ENCODE results near the gene MN1.

MN1 gene

DNA sequence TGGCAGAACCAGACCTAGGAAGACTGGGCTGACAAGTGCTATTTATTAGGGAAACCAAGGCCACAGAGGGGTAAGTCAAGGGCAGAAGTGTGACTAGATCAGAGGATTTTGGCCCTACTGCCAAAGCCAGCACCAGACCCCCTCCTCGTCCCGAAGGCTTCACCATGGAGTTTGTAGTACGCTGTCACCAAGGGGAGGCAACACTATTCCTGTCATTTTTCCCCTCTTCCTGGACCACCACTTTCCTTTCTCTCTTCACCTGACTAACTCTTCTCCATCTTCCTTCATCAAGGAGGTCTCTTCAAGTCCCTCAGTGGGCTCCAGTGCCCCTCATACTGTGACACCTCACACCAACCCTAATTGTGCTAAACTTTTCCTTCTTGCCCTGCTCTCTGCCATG lies 34.9 kb downstream of the MN1 start:
- Histone ChIP-seq H3K27me3 (no peaks in the 10 kb centered on the region), H3K4me3 (no peak overlapping the region), H3K4me1 (peaks cover 0 to 64% (median 17%) of the 10 kb centered on the region in 4 donors), H3K9me3 (no peaks in the 10 kb centered on the region), H3K27ac (peak overlapping the region in 1 of 2 donors; percentile 37), H3K36me3 (peaks cover 0 to 9% (median 7%) of the 10 kb centered on the region in 3 donors)
- TF ChIP-seq, protein P1, sequence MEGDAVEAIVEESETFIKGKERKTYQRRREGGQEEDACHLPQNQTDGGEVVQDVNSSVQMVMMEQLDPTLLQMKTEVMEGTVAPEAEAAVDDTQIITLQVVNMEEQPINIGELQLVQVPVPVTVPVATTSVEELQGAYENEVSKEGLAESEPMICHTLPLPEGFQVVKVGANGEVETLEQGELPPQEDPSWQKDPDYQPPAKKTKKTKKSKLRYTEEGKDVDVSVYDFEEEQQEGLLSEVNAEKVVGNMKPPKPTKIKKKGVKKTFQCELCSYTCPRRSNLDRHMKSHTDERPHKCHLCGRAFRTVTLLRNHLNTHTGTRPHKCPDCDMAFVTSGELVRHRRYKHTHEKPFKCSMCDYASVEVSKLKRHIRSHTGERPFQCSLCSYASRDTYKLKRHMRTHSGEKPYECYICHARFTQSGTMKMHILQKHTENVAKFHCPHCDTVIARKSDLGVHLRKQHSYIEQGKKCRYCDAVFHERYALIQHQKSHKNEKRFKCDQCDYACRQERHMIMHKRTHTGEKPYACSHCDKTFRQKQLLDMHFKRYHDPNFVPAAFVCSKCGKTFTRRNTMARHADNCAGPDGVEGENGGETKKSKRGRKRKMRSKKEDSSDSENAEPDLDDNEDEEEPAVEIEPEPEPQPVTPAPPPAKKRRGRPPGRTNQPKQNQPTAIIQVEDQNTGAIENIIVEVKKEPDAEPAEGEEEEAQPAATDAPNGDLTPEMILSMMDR (IDR thresholded peaks at IDR 0.05): no peak
- intact Hi-C loops (cut with DNase I; ENCODE audit: low total_unique reads): no loop called here
- DNase-seq: no peak

DNA sequence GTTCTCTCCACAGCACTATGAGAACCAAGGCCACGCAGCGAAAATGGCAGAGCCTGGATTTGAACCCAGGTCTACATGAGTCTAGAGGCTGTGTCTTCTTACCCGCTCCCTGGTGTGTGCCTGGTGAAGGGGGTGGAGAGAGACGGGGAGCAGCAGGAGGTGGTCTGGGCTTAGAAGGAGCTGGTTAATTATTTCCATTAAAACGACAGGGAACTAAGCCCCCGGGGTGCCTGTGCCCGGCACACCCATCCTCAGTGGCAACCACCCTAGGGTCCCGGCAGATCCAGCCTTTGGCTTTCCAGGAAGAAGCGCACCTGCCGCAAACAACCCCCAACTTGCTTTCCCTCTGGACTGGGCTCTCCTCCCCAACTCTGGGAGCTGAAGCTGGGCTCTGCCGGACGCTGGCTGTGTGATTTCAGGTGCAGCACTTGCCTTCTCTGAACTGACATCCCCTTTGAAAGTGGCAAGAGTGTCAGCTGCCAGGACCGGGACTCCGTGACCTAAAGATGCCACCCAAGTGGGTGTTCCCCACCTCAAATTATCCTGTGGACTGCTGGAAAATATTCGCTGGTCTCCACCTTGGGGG lies 35.8 kb downstream of the MN1 start:
- TF ChIP-seq, protein P1 (IDR thresholded peaks at IDR 0.05): no peak
- peaks cover 0 to 67% (median 21%) of the 10 kb centered on the region in 4 donors for H3K4me1 ChIP-seq

DNA sequence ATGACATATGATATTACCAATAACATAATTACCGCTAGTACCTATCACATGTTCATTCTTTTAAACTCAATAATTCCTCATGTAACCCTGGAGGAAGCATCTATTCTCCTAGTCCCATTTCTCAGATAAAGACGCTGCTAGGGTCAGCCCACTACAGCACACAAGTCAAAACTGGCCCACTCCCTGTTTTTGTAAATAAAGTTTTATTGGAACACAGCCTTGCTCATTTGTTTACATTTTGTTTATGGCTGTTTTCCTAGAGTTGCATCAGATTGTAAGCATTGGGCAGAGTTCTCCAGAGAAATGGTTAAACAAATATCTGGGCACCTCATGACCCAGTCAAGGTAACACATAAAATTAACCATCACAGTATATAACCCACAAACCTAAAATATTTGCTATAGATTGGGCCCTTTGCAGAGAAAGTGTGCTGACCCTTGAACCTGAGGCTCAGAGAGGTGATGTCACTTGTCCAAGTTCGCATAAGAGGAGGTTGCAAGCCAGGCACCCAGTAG lies 36.8 kb downstream of the MN1 start:
- TF ChIP-seq, protein P1 (IDR thresholded peaks at IDR 0.05): no peak
- Histone ChIP-seq H3K4me1 (peaks cover 0 to 62% (median 21%) of the 10 kb centered on the region in 4 donors), H3K27me3 (no peaks in the 10 kb centered on the region), H3K9me3 (no peaks in the 10 kb centered on the region), H3K27ac (no peak overlapping the region), H3K4me3 (no peak overlapping the region), H3K36me3 (peaks cover 0 to 9% (median 7%) of the 10 kb centered on the region in 3 donors)
- intact Hi-C loops (cut with DNase I; ENCODE audit: low total_unique reads): no loop called here
- no peak for DNase-seq

More for the DNA sequence above, 35.8 kb downstream of the MN1 start:
- Histone ChIP-seq H3K9me3 (no peaks in the 10 kb centered on the region), H3K36me3 (peaks cover 0 to 9% (median 7%) of the 10 kb centered on the region in 3 donors), H3K27ac (peak overlapping the region in 1 of 2 donors; percentile 37), H3K27me3 (no peaks in the 10 kb centered on the region), H3K4me3 (no peak overlapping the region)
- intact Hi-C loops (cut with DNase I; ENCODE audit: low total_unique reads): no loop called here
- DNase-seq: no peak

DNA sequence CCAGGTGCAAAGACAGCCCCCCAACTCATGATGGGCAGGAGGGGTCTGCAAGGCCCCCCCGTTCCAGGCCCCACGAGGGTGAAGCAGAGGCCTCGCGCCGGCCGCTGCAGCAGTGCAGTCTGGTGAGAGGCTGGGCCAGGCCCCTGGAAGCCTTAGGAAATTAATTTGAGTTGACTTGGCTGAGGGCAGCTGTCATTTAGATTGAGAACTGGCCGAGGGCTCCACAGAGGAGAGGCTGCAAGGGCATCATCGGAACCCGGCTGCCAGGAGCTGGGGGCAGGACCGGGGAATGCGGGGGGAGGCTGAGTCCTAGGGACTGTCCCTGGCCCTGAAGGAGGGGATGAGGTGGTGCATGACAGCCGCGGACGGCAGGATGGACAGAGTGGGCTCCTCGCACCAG lies 39.9 kb downstream of the MN1 start:
- peaks cover 0 to 56% (median 25%) of the 10 kb centered on the region in 4 donors for H3K4me1 ChIP-seq

DNA sequence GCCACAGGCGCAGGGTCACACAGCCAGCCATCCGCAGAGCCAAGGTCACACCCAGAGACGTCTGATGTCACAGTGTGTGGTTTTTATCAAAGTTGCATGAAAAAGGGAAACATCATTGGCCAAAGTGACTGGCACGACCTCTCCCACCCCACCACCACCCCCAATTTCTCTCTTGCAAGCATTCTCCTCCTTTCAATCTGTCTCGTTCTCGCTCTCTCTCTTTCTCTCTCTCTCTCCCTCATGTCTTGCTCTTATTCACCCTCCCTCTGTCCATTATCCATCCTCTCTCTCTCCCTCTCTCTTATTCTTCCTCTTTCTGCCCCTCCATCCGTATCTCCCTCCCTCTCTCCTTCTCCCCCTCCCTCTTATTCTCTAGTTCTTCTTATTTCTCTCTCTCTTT lies 40.6 kb downstream of the MN1 start:
- Histone ChIP-seq H3K4me1 (peaks cover 0 to 63% (median 27%) of the 10 kb centered on the region in 4 donors), H3K36me3 (peaks cover 0 to 7% (median 7%) of the 10 kb centered on the region in 3 donors), H3K4me3 (no peak overlapping the region), H3K27me3 (no peaks in the 10 kb centered on the region), H3K27ac (peak overlapping the region in 1 of 2 donors; percentile 85), H3K9me3 (no peaks in the 10 kb centered on the region)
- TF ChIP-seq, protein P1 (IDR thresholded peaks at IDR 0.05): no peak
- intact Hi-C loops (cut with DNase I; ENCODE audit: low total_unique reads): no loop called here
- DNase-seq: no peak

More for the DNA sequence above, 39.9 kb downstream of the MN1 start:
- H3K27ac ChIP-seq: peak overlapping the region; percentile 12 to 85
- H3K9me3 ChIP-seq: no peaks in the 10 kb centered on the region
- intact Hi-C loops (cut with DNase I; ENCODE audit: low total_unique reads): no loop called here
- no peak for DNase-seq
- H3K27me3 ChIP-seq: no peaks in the 10 kb centered on the region
- TF ChIP-seq, protein P1 (IDR thresholded peaks at IDR 0.05): no peak
- H3K36me3 ChIP-seq: peaks cover 0 to 9% (median 7%) of the 10 kb centered on the region in 3 donors
- H3K4me3 ChIP-seq: no peak overlapping the region
